NT2/D1 (cell line): ENCODE results near the gene FSCN2.

ENCODE experiments used
- SUZ12 ChIP-seq: IDR thresholded peaks from 2 replicates; pipeline ENCODE4 v1.6.1; 2011; ENCODE audit not compliant: insufficient read length, insufficient read depth; ENCODE audit errors: extremely low read depth
- YY1 ChIP-seq: IDR thresholded peaks from 2 replicates; pipeline ENCODE4 v1.6.1; 2011; ENCODE audit not compliant: insufficient read length, insufficient read depth
- ZNF274 ChIP-seq: IDR thresholded peaks from 2 replicates; pipeline ENCODE4 v1.6.1; 2011; ENCODE audit warnings: mild to moderate bottlenecking, low read depth, low read length

DNA sequence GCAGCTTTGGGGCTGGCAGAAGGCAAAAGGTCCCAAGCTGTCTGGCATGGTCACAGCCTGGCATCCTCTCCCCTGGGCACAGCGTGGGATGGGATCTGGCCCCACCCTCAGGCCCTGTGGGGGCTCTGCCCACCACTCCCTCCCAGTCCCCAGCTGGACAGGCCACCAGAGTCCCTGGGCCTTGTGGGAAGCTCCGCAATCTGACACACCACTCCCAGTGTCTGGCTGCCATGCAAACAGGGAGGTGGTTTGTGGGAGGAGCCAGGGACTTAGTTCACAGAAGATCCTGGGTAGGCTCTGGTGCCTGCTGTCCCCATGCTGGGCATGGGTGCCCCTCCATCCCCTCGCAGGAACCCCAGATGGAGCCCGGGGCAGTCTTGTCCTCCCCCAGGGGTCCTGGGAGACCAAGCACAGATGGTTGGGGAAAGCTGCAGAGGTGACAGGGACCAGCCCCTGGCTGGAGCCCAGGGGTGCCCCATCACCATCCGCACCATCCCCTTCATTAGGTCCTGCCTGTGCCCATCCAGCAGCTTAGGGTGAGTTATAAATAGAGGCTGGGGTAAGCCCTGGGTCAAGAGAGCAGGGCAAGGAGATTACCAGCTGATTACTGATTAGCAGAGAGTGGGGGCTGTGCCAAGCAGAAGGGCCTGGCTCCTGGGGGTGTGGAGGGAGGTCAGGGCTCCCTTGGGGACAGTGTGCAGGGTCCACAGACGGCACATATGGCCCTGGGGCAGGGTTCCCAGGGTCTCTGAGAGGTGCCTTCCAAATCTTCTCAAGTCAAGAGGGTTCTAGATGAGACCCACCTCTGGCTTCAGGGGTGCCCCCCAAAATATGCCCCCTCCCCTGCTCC lies 6.2 kb downstream of the FSCN2 start:
- TF ChIP-seq ZNF274 (no peak), SUZ12 (no peak), YY1 (no peak)
